Chondrocyte (in vitro differentiated cells): ENCODE results near the gene TPRA1. TPM values are rescaled to one million over a fixed set of nuclear protein-coding genes. Genes with fewer than 3 reads are reported as not detected.

Experiments
- DNase-seq: peaks from one replicate; pipeline ENCODE4 v3.0.0; 2021; ENCODE audit warnings: mixed read lengths, low spot score
- H3K27ac Mint-ChIP-seq: one replicate; pipeline ENCODE4 v1.8.0; 2021; ENCODE audit warnings: mild to moderate bottlenecking, moderate library complexity, mixed read lengths; ENCODE audit not compliant: unreplicated experiment
- H3K27me3 Mint-ChIP-seq: 2 replicates; pipeline ENCODE4 v1.8.0; 2021; ENCODE audit warnings: low read depth, mixed read lengths
- H3K36me3 Mint-ChIP-seq: 2 replicates; pipeline ENCODE4 v1.8.0; 2021; ENCODE audit warnings: low read depth, mixed read lengths
- H3K4me1 Mint-ChIP-seq: 2 replicates; pipeline ENCODE4 v1.8.0; 2021; ENCODE audit warnings: low read depth, mild to moderate bottlenecking, mixed read lengths
- H3K4me3 Mint-ChIP-seq: one replicate; pipeline ENCODE4 v1.8.0; 2021; ENCODE audit warnings: mild to moderate bottlenecking, moderate library complexity, mixed read lengths; ENCODE audit not compliant: unreplicated experiment
- H3K9me3 Mint-ChIP-seq: 2 replicates; pipeline ENCODE4 v1.8.0; 2021; ENCODE audit warnings: low read depth, mixed read lengths
- total RNA-seq: library from RNA; stranded (reverse); gene quantifications from 3 replicates; pipeline ENCODE4 v1.2.1, GENCODE V29; 2021
- TF ChIP-seq, protein P1 (sequence below): fragments of 200-600 bp; sonication (generic); IDR thresholded peaks from 2 replicates; pipeline ENCODE4 v1.5.0; 2021; ENCODE audit warnings: antibody characterized with exemption, mild to moderate bottlenecking, moderate library complexity

The TPRA1 gene
- total RNA-seq, 1 donor from 2014 or later = 37.2 TPM

DNA sequence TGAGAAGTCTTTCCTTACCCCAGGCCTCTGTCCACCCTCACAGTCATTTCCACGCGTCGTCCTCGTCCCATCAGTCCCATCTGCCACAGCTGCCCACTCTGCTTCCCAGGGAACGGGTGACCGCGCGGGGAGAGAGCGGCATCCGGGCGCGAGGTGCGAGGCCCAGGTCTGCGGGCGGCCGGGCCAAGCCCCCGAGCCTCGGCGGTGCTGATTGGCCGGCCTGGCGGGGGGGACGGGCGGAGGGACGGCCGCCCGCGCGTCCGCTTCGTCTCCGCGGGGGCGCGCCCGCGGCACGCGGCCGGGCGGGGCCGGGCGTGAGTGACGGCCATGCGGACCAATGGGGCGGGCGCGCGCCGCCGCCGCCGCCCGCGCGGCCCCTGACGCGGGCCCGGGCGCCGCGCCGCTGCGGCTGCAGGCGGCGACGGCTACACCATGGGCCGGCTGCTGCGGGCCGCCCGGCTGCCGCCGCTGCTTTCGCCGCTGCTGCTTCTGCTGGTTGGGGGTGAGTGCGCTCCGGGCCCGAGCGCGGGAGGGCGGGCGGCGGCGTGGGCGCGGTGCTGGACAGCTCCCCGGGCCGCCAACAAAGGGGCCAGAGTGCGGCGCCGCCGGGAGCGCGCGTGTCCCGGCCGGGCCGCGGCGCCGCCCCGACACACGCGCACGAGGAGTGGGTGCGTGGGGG lies 38.4 kb upstream of the TPRA1 start, which contains the start of gene PODXL2:
TSS of gene PODXL2 (plus strand) at position 398 of the 679 bp plus-strand sequence. CDS start at position 433, 35 bp downstream.
- Mint-ChIP-seq H3K4me3 (peak within 1 kb of the TSS; percentile 67), H3K27ac (no peak within 1 kb of the TSS), H3K36me3 (no peaks in the 10 kb centered on the region), H3K27me3 (peaks cover 3% of the 10 kb centered on the region), H3K4me1 (peaks cover 12% of the 10 kb centered on the region), H3K9me3 (no peaks in the 10 kb centered on the region)
- no peak for DNase-seq
- TF ChIP-seq, protein P1, sequence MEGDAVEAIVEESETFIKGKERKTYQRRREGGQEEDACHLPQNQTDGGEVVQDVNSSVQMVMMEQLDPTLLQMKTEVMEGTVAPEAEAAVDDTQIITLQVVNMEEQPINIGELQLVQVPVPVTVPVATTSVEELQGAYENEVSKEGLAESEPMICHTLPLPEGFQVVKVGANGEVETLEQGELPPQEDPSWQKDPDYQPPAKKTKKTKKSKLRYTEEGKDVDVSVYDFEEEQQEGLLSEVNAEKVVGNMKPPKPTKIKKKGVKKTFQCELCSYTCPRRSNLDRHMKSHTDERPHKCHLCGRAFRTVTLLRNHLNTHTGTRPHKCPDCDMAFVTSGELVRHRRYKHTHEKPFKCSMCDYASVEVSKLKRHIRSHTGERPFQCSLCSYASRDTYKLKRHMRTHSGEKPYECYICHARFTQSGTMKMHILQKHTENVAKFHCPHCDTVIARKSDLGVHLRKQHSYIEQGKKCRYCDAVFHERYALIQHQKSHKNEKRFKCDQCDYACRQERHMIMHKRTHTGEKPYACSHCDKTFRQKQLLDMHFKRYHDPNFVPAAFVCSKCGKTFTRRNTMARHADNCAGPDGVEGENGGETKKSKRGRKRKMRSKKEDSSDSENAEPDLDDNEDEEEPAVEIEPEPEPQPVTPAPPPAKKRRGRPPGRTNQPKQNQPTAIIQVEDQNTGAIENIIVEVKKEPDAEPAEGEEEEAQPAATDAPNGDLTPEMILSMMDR = no peak

DNA sequence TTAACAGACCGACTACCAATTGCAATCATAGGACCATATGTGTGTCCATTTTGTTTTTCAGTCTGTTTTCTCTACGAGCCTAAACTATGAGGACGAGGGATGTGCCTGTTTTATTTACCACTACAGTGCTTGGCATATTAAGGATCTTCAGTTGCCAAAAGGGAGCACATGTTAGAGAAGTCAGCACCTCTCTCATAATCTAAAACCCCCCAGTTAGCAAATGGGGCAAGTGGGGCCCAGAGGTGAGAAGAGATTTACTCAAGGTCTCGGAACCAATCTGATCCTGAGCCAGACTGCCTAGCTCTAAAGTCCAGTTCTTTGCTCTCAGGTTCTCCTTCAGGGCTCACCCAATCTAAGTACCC lies 37.9 kb upstream of the TPRA1 start:
- H3K36me3 Mint-ChIP-seq = no peaks in the 10 kb centered on the region
- DNase-seq = no peak
- TF ChIP-seq, protein P1 = no peak
- H3K9me3 Mint-ChIP-seq = no peaks in the 10 kb centered on the region
- no peak overlapping the region for H3K27ac Mint-ChIP-seq
- peak overlapping the region; percentile 66 for H3K4me3 Mint-ChIP-seq
- H3K27me3 Mint-ChIP-seq = peaks cover 3% of the 10 kb centered on the region
- peaks cover 12% of the 10 kb centered on the region for H3K4me1 Mint-ChIP-seq

DNA sequence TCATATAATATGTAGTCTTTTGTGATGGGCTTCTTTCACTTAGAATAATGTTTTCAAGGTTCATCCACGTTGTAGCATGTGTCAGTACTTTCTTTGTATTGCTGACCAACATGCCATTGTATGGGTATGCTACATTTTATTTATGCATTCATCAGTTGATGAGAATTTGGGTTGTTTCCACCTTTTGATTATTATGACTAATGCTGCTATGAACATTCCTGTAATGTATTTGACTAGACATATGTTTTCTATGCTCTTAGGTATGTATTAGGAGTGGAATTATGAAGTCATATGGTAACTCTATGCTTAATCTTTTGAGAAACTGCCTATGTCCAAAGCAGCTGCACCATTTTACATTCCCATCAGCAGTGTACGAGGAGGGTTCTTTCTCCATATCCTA lies 35.3 kb upstream of the TPRA1 start:
- TF ChIP-seq, protein P1 = no peak
- Mint-ChIP-seq H3K4me3 (no peak overlapping the region), H3K27me3 (peaks cover 2% of the 10 kb centered on the region), H3K9me3 (no peaks in the 10 kb centered on the region), H3K4me1 (peaks cover 12% of the 10 kb centered on the region), H3K36me3 (peaks cover 7% of the 10 kb centered on the region), H3K27ac (no peak overlapping the region)
- no peak for DNase-seq

DNA sequence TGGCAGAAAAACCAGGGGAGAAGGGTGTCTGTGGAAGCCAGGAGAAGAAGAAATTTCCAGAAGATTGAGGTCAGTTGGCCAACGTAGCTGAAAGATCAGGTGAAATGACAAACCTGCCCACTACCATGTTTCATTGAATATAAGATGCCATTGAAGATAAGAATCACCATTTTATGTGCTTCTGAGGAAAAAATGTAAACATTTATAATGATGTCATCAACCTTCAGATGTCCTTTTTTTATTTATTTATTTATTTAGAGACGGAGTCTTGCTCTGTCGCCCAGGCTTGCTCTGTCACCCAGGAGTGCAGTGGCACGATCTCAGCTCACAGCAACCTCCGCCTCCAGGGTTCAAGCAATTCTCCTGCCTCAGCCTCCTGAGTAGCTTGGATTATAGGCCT lies 33.5 kb upstream of the TPRA1 start:
- Mint-ChIP-seq H3K27ac (no peak overlapping the region), H3K27me3 (peaks cover 2% of the 10 kb centered on the region), H3K36me3 (peaks cover 14% of the 10 kb centered on the region), H3K4me3 (no peak overlapping the region), H3K4me1 (peaks cover 3% of the 10 kb centered on the region), H3K9me3 (no peaks in the 10 kb centered on the region)
- TF ChIP-seq, protein P1 = no peak
- DNase-seq = no peak

DNA sequence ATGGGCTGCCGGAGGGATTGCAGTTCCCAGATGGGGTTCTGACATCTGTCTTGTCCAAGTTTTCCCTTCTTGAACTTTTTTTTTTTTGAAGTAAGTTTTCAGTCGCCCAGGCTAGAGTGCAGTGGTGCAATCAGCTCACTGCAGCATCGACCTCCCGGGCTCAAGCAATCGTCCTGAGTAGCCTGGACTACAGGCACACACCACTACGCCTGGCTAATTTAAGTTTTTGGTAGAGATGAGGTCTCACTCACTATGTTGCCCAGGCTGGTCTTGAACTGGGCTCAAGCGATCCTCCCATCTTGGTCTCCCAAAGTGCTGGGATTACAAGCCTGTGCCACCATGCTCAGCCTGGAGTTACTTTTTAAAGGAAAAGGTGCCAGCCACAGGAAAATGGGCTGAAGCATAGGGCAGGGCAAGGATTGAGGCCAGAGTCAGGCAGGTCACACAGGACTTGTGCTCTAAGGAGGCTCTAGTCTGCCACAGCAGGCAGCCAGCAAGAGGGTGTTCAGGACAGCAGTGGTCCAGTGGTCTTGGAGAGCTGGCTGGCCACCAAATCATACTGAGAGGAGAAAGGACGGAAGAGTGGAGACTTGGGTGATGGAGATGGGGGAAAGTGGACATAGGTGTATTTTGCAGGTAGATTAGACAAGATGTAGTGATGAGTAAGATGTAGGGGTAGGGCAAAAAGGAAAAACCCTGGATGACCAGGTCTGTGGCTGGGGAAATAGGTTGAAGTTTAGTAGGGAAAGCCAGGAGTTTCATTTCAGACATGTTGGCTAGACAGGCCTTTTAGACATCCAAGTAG lies 32.4 kb upstream of the TPRA1 start:
- Mint-ChIP-seq H3K9me3 (no peaks in the 10 kb centered on the region), H3K4me3 (no peak overlapping the region), H3K27me3 (no peaks in the 10 kb centered on the region), H3K27ac (no peak overlapping the region), H3K4me1 (no peaks in the 10 kb centered on the region), H3K36me3 (peaks cover 24% of the 10 kb centered on the region)
- no peak for DNase-seq
- TF ChIP-seq, protein P1 = no peak
